ENCODE measurements around the gene SMARCA1.

Gene SMARCA1

DNA sequence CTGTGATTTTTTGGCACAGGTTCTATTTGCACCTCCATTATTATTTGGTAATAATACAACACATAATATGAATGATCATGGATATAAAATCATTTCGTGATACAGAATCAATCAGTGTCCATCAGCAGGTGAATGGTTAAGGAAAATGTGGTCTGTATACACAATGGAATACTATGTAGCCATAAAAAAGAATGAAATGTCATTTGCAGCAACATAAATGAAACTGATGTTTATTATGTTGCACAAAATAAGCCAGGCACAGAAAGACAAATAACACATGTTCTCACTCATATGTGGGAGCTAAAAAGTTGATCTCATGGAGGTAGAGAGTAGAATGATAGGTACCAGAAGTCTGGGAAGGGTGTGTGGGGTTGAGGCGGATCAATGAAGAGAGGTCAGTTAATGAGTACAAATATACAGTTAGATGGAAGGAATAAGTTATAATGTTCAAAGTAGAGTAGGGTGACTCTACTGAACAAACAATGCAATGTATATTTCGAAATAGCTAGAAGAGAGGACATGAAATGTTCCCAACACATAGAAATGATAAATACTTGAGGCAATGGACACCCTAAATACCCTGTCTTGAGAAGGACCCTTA lies 1.1 kb upstream of the SMARCA1 start:
- no peak for TF ChIP-seq CTCF (conservative IDR thresholded peaks at IDR 0.05)
- H3K27ac ChIP-seq: peak overlapping the region; percentile 80; the same call in 1 of the 2 replicates

GRCh38 chrX:129522184-129523078 lies 859 bp downstream of the SMARCA1 start:
- H3K27ac ChIP-seq: peak overlapping the region; percentile 80
- TF ChIP-seq CTCF (conservative IDR thresholded peaks at IDR 0.05): peak; percentile 22

- no peak for TF ChIP-seq CTCF (conservative IDR thresholded peaks at IDR 0.05)
- H3K27ac ChIP-seq: no peak overlapping the region
Measured at GRCh38 chrX:129520151-129520550, 3.1 kb downstream of the SMARCA1 start.

- no peak for TF ChIP-seq CTCF (conservative IDR thresholded peaks at IDR 0.05)
- H3K27ac ChIP-seq: no peak overlapping the region
Measured at GRCh38 chrX:129516402-129516801, 6.9 kb downstream of the SMARCA1 start.

DNA sequence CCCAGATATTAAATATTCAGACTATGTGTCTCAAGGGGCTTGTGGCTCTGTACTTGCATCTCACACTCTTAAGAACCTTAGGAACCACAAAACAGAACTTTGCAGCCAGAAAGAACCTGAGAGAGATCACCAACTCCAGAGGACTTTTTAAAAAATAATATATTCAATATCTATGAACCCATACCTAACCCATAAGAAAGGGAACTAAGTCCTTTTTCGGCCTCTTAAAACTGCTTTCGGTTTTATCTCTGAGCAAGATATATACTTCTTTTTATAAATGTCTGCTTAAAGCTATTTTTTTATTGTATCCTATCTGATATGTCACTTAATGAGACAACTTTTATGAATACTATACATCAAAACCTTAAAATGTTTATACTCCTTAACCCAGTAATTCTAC lies 10.9 kb downstream of the SMARCA1 start:
- H3K27ac ChIP-seq: no peak overlapping the region
- no peak for TF ChIP-seq CTCF (conservative IDR thresholded peaks at IDR 0.05)

- no peak for TF ChIP-seq CTCF (conservative IDR thresholded peaks at IDR 0.05)
- H3K27ac ChIP-seq: no peak overlapping the region
Measured at GRCh38 chrX:129511689-129512088, 11.6 kb downstream of the SMARCA1 start.

GRCh38 chrX:129510331-129510730 lies 13.0 kb downstream of the SMARCA1 start:
- TF ChIP-seq CTCF (conservative IDR thresholded peaks at IDR 0.05): no peak

More at GRCh38 chrX:129510331-129510730, 13.0 kb downstream of the SMARCA1 start:
- no peak overlapping the region for H3K27ac ChIP-seq
